Vagina (tissue), 2 donors: ENCODE results near the gene ETS1.
A peak's percentile ranks its signal among the peaks of the same experiment; 100 is the strongest.

Source experiments
- POLR2A ChIP-seq, 2 donors: fragments of 450-650 bp; IDR thresholded peaks; one replicate each; pipeline ENCODE4 v1.6.1; 2017; ENCODE audit warnings: antibody characterized with exemption in 2 of 2, mild to moderate bottlenecking in 2 of 2, moderate library complexity in 2 of 2
- POLR2AphosphoS5 ChIP-seq, 2 donors: sonication (generic); formaldehyde crosslinking; IDR thresholded peaks; one replicate each; pipeline ENCODE4 v1.9.0; 2017; ENCODE audit warnings: antibody characterized with exemption in 2 of 2, mild to moderate bottlenecking in 2 of 2, low read depth in 1 of 2; ENCODE audit not compliant: insufficient read depth in 1 of 2
- TF ChIP-seq, protein P1 (sequence below), 3 experiments: fragments of 450-650 bp in 2 of 3; fragments of 200-600 bp in 1 of 3; sonication (generic) in 1 of 3; IDR thresholded peaks; one replicate each; pipeline ENCODE4 v1.5.1; 2017 to 2019; ENCODE audit warnings: antibody characterized with exemption in 3 of 3, mild to moderate bottlenecking in 2 of 3, moderate library complexity in 2 of 3

- peak; percentile 80 to 84 for TF ChIP-seq POLR2AphosphoS5 (IDR thresholded peaks at IDR 0.05; ENCODE audit: insufficient read depth in 1 of 2, low read depth in 1 of 2)
- peak in 1 of 2 donors; percentile 51 for TF ChIP-seq POLR2A (IDR thresholded peaks at IDR 0.05)
- TF ChIP-seq, protein P1, sequence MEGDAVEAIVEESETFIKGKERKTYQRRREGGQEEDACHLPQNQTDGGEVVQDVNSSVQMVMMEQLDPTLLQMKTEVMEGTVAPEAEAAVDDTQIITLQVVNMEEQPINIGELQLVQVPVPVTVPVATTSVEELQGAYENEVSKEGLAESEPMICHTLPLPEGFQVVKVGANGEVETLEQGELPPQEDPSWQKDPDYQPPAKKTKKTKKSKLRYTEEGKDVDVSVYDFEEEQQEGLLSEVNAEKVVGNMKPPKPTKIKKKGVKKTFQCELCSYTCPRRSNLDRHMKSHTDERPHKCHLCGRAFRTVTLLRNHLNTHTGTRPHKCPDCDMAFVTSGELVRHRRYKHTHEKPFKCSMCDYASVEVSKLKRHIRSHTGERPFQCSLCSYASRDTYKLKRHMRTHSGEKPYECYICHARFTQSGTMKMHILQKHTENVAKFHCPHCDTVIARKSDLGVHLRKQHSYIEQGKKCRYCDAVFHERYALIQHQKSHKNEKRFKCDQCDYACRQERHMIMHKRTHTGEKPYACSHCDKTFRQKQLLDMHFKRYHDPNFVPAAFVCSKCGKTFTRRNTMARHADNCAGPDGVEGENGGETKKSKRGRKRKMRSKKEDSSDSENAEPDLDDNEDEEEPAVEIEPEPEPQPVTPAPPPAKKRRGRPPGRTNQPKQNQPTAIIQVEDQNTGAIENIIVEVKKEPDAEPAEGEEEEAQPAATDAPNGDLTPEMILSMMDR (IDR thresholded peaks at IDR 0.05) = no peak
Measured at GRCh38 chr11:128506999-128507611, 80.3 kb downstream of the ETS1 start.
